ENCODE measurements around the gene SLC4A5.

DNA sequence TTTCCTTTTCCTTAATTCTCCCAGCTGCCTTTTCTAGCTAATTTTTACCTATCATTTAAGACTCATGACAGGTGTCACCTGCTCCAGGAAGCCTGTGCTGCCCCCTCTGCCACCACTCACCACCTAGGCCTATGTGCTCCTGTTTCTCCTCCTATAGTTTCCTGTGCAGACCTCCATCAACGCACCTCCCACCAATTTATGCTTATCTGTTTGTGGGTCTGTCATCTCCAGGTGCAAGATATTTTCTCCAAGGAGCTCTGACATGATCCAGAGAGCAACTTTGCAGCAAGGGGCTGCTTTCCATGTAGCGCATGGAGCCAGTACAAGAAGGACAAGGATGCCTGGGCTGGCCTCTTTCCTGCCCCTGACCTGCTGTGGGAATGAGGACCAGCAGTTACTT, 42.7 kb downstream of the SLC4A5 start:
- TF ChIP-seq, protein P1, sequence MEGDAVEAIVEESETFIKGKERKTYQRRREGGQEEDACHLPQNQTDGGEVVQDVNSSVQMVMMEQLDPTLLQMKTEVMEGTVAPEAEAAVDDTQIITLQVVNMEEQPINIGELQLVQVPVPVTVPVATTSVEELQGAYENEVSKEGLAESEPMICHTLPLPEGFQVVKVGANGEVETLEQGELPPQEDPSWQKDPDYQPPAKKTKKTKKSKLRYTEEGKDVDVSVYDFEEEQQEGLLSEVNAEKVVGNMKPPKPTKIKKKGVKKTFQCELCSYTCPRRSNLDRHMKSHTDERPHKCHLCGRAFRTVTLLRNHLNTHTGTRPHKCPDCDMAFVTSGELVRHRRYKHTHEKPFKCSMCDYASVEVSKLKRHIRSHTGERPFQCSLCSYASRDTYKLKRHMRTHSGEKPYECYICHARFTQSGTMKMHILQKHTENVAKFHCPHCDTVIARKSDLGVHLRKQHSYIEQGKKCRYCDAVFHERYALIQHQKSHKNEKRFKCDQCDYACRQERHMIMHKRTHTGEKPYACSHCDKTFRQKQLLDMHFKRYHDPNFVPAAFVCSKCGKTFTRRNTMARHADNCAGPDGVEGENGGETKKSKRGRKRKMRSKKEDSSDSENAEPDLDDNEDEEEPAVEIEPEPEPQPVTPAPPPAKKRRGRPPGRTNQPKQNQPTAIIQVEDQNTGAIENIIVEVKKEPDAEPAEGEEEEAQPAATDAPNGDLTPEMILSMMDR (IDR thresholded peaks at IDR 0.05), result no peak
- no peak for TF ChIP-seq ZSCAN20 (CRISPR knock-in tag; IDR thresholded peaks at IDR 0.05)
- no peak for TF ChIP-seq HDAC2 (IDR thresholded peaks at IDR 0.05)
- TF ChIP-seq JUNB (IDR thresholded peaks at IDR 0.05), result no peak
- TF ChIP-seq POLR2A (IDR thresholded peaks at IDR 0.05; ENCODE audit: low read length), result no peak
- no peak for TF ChIP-seq RAD21 (conservative IDR thresholded peaks at IDR 0.05 in 1 of 2, IDR thresholded peaks at IDR 0.05 in 1 of 2)
- no peak for TF ChIP-seq SMC3 (IDR thresholded peaks at IDR 0.05)
- TF ChIP-seq CBX2 (IDR thresholded peaks at IDR 0.05; ENCODE audit: borderline replicate concordance, low read depth), result no peak
- TF ChIP-seq PHF8 (IDR thresholded peaks at IDR 0.05; ENCODE audit: borderline replicate concordance, low read depth), result no peak
- no peak for TF ChIP-seq CEBPB (IDR thresholded peaks at IDR 0.05)
- TF ChIP-seq, protein P2, sequence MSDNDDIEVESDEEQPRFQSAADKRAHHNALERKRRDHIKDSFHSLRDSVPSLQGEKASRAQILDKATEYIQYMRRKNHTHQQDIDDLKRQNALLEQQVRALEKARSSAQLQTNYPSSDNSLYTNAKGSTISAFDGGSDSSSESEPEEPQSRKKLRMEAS (IDR thresholded peaks at IDR 0.05), result no peak

Data from A549 (cell line).